Measurements from ENCODE around the gene CDKN1B.
A peak's percentile ranks its signal among the peaks of the same experiment; 100 is the strongest.

The CDKN1B gene

GRCh38 chr12:12721176-12721751 is 4.1 kb downstream of the CDKN1B start:
- no peak for TF ChIP-seq CTCF (conservative IDR thresholded peaks at IDR 0.05)
- H3K27ac ChIP-seq: peak overlapping the region; percentile 99

GRCh38 chr12:12721814-12722434 is 4.8 kb downstream of the CDKN1B start:
- no peak for TF ChIP-seq CTCF (conservative IDR thresholded peaks at IDR 0.05)
- H3K27ac ChIP-seq: peak overlapping the region; percentile 99

GRCh38 chr12:12722435-12723148 is 5.4 kb downstream of the CDKN1B start:
- no peak for TF ChIP-seq CTCF (conservative IDR thresholded peaks at IDR 0.05)
- H3K27ac ChIP-seq: peak overlapping the region; percentile 99

GRCh38 chr12:12723149-12723680 is 6.0 kb downstream of the CDKN1B start:
- TF ChIP-seq CTCF (conservative IDR thresholded peaks at IDR 0.05): no peak
- H3K27ac ChIP-seq: peak overlapping the region; percentile 99

GRCh38 chr12:12723681-12724420 is 6.7 kb downstream of the CDKN1B start:
- peak overlapping the region; percentile 99 for H3K27ac ChIP-seq

GRCh38 chr12:12724421-12725085 is 7.4 kb downstream of the CDKN1B start:
- TF ChIP-seq CTCF (conservative IDR thresholded peaks at IDR 0.05): no peak
- peak overlapping the region; percentile 99 for H3K27ac ChIP-seq

More at GRCh38 chr12:12723681-12724420, 6.7 kb downstream of the CDKN1B start:
- no peak for TF ChIP-seq CTCF (conservative IDR thresholded peaks at IDR 0.05)

All from VCaP (cell line).